BLaER1 (cell line): Measurements from ENCODE around the gene PDCD6IP.

Experiments used
- H3K27ac ChIP-seq: shearing (Covaris generic); formaldehyde crosslinking; 2 replicates; pipeline ENCODE4 v1.8.1; 2022
- H3K27me3 ChIP-seq: shearing (Covaris generic); formaldehyde crosslinking; 2 replicates; pipeline ENCODE4 v1.8.1; 2022
- H3K36me3 ChIP-seq: shearing (Covaris generic); formaldehyde crosslinking; 2 replicates; pipeline ENCODE4 v1.8.1; 2022
- H3K4me1 ChIP-seq: shearing (Covaris generic); formaldehyde crosslinking; 2 replicates; pipeline ENCODE4 v1.8.1; 2022
- H3K4me2 ChIP-seq: shearing (Covaris generic); formaldehyde crosslinking; 2 replicates; pipeline ENCODE4 v1.8.1; 2022
- H3K4me3 ChIP-seq: shearing (Covaris generic); formaldehyde crosslinking; 2 replicates; pipeline ENCODE4 v1.8.1; 2022
- H3K9ac ChIP-seq: shearing (Covaris generic); formaldehyde crosslinking; 2 replicates; pipeline ENCODE4 v1.8.1; 2022
- H3K9me3 ChIP-seq: shearing (Covaris generic); formaldehyde crosslinking; 2 replicates; pipeline ENCODE4 v1.8.1; 2022
- H4K20me1 ChIP-seq: shearing (Covaris generic); formaldehyde crosslinking; 2 replicates; pipeline ENCODE4 v1.8.1; 2022
- Cebpa-rat ChIP-seq: shearing (Covaris generic); IDR thresholded peaks from 2 replicates; pipeline ENCODE4 v1.8.1; 2022

The PDCD6IP gene

GRCh38 chr3:33795131-33795530, 3.3 kb upstream of the PDCD6IP start:
- no peak for TF ChIP-seq Cebpa-rat
- Histone ChIP-seq H3K9me3 (no peaks in the 10 kb centered on the region), H4K20me1 (peaks cover 16% of the 10 kb centered on the region), H3K27ac (no peak overlapping the region), H3K9ac (no peak overlapping the region), H3K27me3 (no peaks in the 10 kb centered on the region), H3K36me3 (no peaks in the 10 kb centered on the region), H3K4me2 (no peak overlapping the region), H3K4me3 (no peak overlapping the region), H3K4me1 (peaks cover 19% of the 10 kb centered on the region)

- Histone ChIP-seq H3K36me3 (no peaks in the 10 kb centered on the region), H3K4me3 (no peak overlapping the region), H3K4me1 (peaks cover 28% of the 10 kb centered on the region), H3K27me3 (no peaks in the 10 kb centered on the region), H3K27ac (no peak overlapping the region), H4K20me1 (peaks cover 25% of the 10 kb centered on the region), H3K9ac (no peak overlapping the region), H3K4me2 (no peak overlapping the region), H3K9me3 (no peaks in the 10 kb centered on the region)
- no peak for TF ChIP-seq Cebpa-rat
These were observed 2.4 kb upstream of the PDCD6IP start for GRCh38 chr3:33795856-33796536.

GRCh38 chr3:33798113-33798417, 365 bp upstream of the PDCD6IP start:
- Histone ChIP-seq H3K9me3 (peaks cover 14% of the 10 kb centered on the region), H3K36me3 (peaks cover 14% of the 10 kb centered on the region), H3K4me2 (peak overlapping the region; percentile 91), H3K27me3 (no peaks in the 10 kb centered on the region), H3K27ac (peak overlapping the region; percentile 86), H4K20me1 (peaks cover 45% of the 10 kb centered on the region), H3K9ac (peak overlapping the region; percentile 93), H3K4me1 (peaks cover 31% of the 10 kb centered on the region), H3K4me3 (peak overlapping the region; percentile 86)
- TF ChIP-seq Cebpa-rat: no peak

GRCh38 chr3:33799202-33799551, 747 bp downstream of the PDCD6IP start:
- Histone ChIP-seq H3K4me2 (peak overlapping the region; percentile 91), H4K20me1 (peaks cover 53% of the 10 kb centered on the region), H3K9ac (peak overlapping the region; percentile 93), H3K4me1 (peaks cover 31% of the 10 kb centered on the region), H3K27ac (peak overlapping the region; percentile 86), H3K27me3 (no peaks in the 10 kb centered on the region), H3K9me3 (peaks cover 25% of the 10 kb centered on the region), H3K36me3 (peaks cover 25% of the 10 kb centered on the region), H3K4me3 (peak overlapping the region; percentile 86)
- no peak for TF ChIP-seq Cebpa-rat

- TF ChIP-seq Cebpa-rat: no peak
- Histone ChIP-seq H3K4me1 (peaks cover 26% of the 10 kb centered on the region), H3K9ac (no peak overlapping the region), H3K9me3 (peaks cover 33% of the 10 kb centered on the region), H3K27me3 (no peaks in the 10 kb centered on the region), H3K4me2 (no peak overlapping the region), H3K27ac (no peak overlapping the region), H3K4me3 (no peak overlapping the region), H3K36me3 (peaks cover 60% of the 10 kb centered on the region), H4K20me1 (peaks cover 94% of the 10 kb centered on the region)
These were observed 4.8 kb downstream of the PDCD6IP start for GRCh38 chr3:33803252-33803651.

- Histone ChIP-seq H3K27ac (no peak overlapping the region), H3K27me3 (no peaks in the 10 kb centered on the region), H3K4me3 (0 out of 2 replicates have a peak overlapping the region, but pooled peaks have one; percentile 25), H4K20me1 (peaks cover 96% of the 10 kb centered on the region), H3K4me2 (no peak overlapping the region), H3K9ac (no peak overlapping the region), H3K4me1 (peaks cover 26% of the 10 kb centered on the region), H3K9me3 (peaks cover 33% of the 10 kb centered on the region), H3K36me3 (peaks cover 65% of the 10 kb centered on the region)
- no peak for TF ChIP-seq Cebpa-rat
These were observed 5.6 kb downstream of the PDCD6IP start for GRCh38 chr3:33803894-33804526.

- H3K9me3 ChIP-seq: peaks cover 28% of the 10 kb centered on the region
- no peak overlapping the region for H3K4me2 ChIP-seq
- H3K4me1 ChIP-seq: peaks cover 4% of the 10 kb centered on the region; the same call in 1 of the 2 replicates
- peaks cover 97% of the 10 kb centered on the region for H4K20me1 ChIP-seq
- no peak overlapping the region for H3K4me3 ChIP-seq
- no peaks in the 10 kb centered on the region for H3K27me3 ChIP-seq
- no peak for TF ChIP-seq Cebpa-rat
- H3K36me3 ChIP-seq: peaks cover 73% of the 10 kb centered on the region
- H3K9ac ChIP-seq: no peak overlapping the region
- H3K27ac ChIP-seq: no peak overlapping the region
These were observed 8.8 kb downstream of the PDCD6IP start for GRCh38 chr3:33807191-33807590.

- TF ChIP-seq Cebpa-rat: no peak
- Histone ChIP-seq H4K20me1 (peaks cover 95% of the 10 kb centered on the region), H3K4me3 (no peak overlapping the region), H3K4me1 (peaks cover 4% of the 10 kb centered on the region; the same call in 1 of the 2 replicates), H3K9ac (no peak overlapping the region), H3K36me3 (peaks cover 60% of the 10 kb centered on the region), H3K4me2 (no peak overlapping the region), H3K27ac (no peak overlapping the region), H3K9me3 (peaks cover 15% of the 10 kb centered on the region), H3K27me3 (no peaks in the 10 kb centered on the region)
These were observed 10.1 kb downstream of the PDCD6IP start for GRCh38 chr3:33808559-33808958.

GRCh38 chr3:33810545-33810944, 12.1 kb downstream of the PDCD6IP start:
- Histone ChIP-seq H3K4me1 (peaks cover 4% of the 10 kb centered on the region; the same call in 1 of the 2 replicates), H3K27ac (no peak overlapping the region), H3K4me3 (no peak overlapping the region), H3K36me3 (peaks cover 53% of the 10 kb centered on the region), H3K27me3 (no peaks in the 10 kb centered on the region), H3K9ac (no peak overlapping the region), H4K20me1 (peaks cover 80% of the 10 kb centered on the region), H3K9me3 (no peaks in the 10 kb centered on the region), H3K4me2 (no peak overlapping the region)
- no peak for TF ChIP-seq Cebpa-rat

GRCh38 chr3:33821989-33822388, 23.6 kb downstream of the PDCD6IP start:
- peaks cover 83% of the 10 kb centered on the region for H3K36me3 ChIP-seq
- H4K20me1 ChIP-seq: peaks cover 42% of the 10 kb centered on the region
- no peaks in the 10 kb centered on the region for H3K4me1 ChIP-seq
- no peak for TF ChIP-seq Cebpa-rat
- no peaks in the 10 kb centered on the region; the same call in 1 of the 2 replicates for H3K9me3 ChIP-seq
- no peaks in the 10 kb centered on the region for H3K27me3 ChIP-seq
- H3K4me2 ChIP-seq: no peak overlapping the region
- no peak overlapping the region for H3K27ac ChIP-seq
- no peak overlapping the region for H3K4me3 ChIP-seq
- no peak overlapping the region for H3K9ac ChIP-seq
